Left kidney (tissue), 2 donors: ENCODE data around the gene PCDH9. TPM values are rescaled to one million over a fixed set of nuclear protein-coding genes. Genes with fewer than 3 reads are reported as not detected.

ENCODE experiments used
- DNase-seq: peaks from one replicate; pipeline ENCODE4 v3.0.0-alpha.2; 2013
- polyA plus RNA-seq: library from polyadenylated mRNA; unstranded; fragments of 120-200 nt; gene quantifications from one replicate; pipeline ENCODE4 v1.2.1, GENCODE V29; 2013; ENCODE audit not compliant: insufficient read length

PCDH9 gene
- polyA plus RNA-seq, 1 donor = 15.3 TPM

- DNase-seq = no peak
Measured at GRCh38 chr13:67161176-67161575, 69.0 kb downstream of the PCDH9 start.

DNA sequence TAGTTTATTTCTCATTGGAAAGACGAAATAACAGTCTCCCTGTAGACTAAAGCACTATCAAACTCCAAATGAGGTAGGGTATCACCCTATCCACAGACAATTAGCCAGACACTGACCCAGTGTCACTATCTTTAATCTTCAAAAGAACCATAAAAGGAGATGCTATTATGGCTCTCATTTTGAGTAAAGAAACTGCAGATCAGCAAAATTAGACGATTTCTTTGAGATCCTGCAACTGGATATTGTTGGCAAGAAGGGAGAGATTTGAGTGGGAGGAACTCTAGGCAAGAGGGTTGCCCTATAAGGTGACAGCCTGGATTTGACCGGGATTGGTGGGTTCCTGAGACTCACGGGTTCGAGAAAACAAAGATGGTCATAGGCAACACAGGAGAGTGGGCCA lies 71.2 kb downstream of the PCDH9 start:
- DNase-seq = no peak

- no peak for DNase-seq
Measured at GRCh38 chr13:67156723-67157060, 73.4 kb downstream of the PCDH9 start.

- DNase-seq = no peak
Measured at GRCh38 chr13:67155898-67156722, 74.0 kb downstream of the PCDH9 start.

GRCh38 chr13:67152085-67152484 lies 78.1 kb downstream of the PCDH9 start:
- DNase-seq = no peak

DNA sequence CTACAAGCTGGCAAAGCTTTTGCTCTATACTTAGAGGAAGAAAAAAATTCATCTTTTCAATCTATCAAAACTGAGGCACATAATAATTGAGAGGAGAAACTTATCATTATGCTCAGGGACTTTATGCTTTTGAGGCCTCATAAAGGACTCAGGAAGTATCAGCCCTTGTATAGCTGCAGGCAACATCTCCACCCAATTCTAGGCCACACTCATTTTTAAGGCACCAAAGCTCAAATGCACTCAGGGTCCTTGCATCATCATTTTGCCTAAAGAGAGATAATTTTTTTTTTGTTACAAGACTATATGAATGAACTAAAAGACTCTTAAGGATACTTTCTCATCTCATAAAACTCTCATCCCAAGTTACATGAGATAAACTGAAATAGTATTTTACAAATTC lies 78.5 kb downstream of the PCDH9 start:
- no peak for DNase-seq

GRCh38 chr13:67150608-67151007 lies 79.5 kb downstream of the PCDH9 start:
- DNase-seq = no peak

- DNase-seq = no peak
Measured at GRCh38 chr13:67148161-67148571, 82.0 kb downstream of the PCDH9 start.

GRCh38 chr13:67147342-67148133 lies 82.6 kb downstream of the PCDH9 start:
- DNase-seq = no peak

- no peak for DNase-seq
Measured at GRCh38 chr13:67146523-67147130, 83.5 kb downstream of the PCDH9 start.

GRCh38 chr13:67145950-67146349 lies 84.2 kb downstream of the PCDH9 start:
- DNase-seq = no peak

DNA sequence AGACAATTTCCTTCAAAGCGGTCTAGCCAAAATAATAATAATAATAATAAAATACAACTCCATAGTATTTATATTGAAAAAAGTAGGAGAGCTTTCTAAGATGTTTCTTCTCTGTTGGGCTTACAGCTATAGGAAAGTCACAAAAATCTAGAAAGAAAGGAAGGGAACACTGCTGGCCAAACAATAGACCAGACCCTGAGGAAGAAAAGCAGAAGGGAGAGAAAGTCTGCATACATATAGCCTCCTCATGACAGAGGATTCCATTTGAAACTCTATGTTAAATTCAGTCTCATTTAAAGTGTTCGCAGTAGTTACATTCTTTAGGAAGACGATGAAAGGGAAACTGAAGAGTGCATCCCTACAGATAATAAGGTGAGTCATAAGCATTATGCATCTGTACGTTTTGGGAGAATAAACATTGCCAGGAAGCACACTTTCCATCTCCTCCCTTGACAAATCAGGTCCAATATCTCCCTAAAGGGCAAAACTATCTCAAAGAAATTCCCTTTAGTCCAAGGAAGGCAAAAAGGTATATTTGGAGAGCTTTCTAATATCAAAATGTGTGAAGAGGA lies 86.5 kb downstream of the PCDH9 start:
- DNase-seq = no peak

- DNase-seq = no peak
Measured at GRCh38 chr13:67140006-67140405, 90.1 kb downstream of the PCDH9 start.

DNA sequence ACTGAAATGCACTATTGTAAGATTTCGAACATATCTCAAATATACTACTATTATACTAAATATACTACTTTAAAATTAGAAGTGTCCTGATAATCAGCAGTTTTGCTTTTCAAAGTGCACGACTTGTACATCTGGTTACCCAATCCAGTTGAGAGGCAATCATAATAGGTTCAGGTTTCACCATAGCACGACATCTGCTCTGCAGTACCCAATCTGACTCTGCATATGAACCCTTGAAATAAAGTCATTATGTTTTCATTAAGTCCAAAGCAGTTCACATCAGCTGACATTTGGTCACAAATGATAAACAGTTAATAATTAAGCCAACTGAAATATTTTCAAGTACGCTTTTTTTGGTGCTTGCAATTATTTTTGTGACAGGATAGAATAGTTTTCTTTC lies 90.6 kb downstream of the PCDH9 start:
- no peak for DNase-seq

DNA sequence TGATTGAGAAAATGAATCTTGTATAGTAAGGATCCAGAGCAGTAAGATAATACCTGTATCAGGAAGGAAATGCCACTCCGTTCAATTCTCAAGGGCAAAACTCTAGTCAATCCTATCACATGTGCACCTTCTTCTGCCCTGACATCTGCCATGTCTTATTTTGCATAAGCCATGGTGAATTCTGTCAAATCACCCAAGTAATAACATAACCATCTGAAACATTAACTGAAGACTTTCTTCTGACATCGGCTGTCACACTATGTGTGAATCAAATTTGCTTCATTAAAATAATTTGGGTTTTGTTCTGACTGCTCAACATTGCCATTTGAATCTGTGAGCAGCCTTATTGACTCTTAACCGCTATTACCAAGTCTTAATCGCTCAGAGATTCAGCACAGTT lies 91.2 kb downstream of the PCDH9 start:
- no peak for DNase-seq

- DNase-seq = no peak
Measured at GRCh38 chr13:67137044-67137735, 92.9 kb downstream of the PCDH9 start.

DNA sequence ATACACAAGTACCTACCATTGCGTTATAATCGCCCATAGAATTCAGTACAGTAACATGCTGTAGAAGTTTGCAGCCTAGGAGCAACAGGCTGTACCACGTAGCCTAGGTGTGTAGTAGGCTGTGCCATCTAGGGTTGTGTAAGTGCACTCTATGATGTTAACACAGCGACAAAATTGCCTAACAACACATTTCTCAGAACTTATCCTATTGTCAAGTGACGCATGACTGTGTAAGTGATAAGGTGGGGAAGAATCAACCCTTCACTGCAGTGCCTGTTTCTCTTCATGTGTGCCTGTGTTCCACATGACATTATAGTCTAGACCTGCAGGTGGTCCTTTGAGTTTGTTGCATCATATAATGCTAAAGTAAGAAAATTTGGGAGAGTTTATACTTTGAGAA lies 94.0 kb downstream of the PCDH9 start:
- DNase-seq = no peak

DNA sequence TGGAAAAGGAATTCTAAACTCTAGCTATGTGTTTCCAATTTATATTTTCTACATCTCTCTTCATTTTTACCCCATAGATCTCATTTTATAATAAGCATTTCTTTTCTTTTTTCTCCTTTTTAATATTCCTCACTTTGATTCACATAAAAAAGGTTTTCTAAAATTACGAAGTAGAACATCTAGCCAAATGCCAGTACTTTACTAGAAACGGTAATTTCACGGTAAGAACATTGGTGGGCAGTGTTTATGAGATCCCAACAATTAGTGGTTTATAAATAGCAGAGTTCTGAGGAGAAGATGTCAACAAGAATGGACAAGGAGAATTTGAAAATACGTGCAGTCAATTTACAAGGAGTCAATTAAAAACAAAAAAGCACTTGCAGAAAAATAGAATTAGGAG lies 94.8 kb downstream of the PCDH9 start:
- DNase-seq = no peak

DNA sequence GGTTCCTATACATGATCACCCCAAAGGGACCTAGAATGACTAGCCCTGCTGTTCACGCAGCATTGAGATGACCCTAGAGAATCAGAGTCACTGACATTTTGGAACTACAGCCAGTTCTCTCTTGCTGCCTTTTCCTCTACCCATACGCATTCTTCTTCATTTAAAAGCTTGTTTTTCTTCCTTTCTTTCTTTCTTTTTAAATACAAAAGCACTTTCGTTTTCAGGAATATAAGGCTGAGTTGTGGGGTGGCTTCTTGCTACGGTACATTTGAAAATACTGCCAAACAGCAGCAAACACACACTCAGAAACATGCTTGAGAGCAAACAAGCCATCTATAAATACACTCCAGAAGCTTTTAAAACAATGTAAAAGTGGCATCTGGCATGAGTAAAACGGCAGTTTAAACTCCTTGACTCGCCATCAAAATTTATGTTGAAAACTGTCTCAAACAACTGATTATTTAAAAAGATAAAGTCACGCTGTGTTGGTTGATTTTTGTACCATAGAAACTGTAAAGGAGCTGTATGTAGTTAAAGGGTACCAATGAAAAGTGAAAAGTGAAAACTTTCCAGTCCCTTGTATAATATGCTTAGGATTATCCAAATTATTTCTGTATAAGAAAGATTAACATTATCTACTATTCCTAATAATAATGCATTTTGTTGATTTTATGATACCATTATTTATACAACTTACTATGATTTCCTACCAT lies 95.6 kb downstream of the PCDH9 start:
- DNase-seq = no peak

DNA sequence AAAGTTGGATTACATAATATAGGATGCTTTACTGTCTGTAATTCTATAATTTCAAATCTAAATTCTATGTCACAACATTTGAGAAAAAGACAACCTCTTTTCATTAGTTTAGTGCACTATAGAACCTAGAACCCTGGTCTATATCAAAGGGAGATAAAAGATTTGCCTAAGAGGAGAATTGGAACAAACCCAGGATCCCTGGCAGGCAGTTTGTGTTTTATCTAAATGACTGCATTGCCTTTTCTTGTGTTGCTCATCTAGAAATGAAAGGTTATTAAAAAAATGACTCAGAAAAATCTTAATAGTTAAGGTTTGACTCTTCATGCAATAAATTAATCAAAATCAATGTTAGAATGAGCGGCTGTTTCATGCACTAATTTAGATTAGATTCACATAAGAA lies 96.7 kb downstream of the PCDH9 start:
- no peak for DNase-seq

GRCh38 chr13:67131393-67131792 lies 98.7 kb downstream of the PCDH9 start:
- DNase-seq = no peak

DNA sequence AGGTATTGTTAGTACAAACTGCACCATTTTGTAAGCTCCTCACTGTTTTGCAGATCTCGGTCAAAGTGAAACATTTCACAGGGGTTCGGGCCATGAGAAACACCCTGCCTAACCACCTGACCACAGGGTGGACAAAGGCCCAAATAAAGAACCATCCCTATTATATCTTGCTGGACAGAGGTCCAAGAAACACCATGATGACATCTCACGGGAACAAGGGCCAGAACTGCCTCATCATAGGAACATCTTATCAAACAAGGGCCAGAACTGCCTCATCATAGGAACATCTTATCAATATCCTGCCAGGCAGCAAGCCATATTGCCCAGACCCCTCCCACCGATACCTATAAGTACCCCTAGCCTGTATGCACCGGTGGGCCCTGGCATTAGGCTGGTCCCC lies 99.7 kb downstream of the PCDH9 start:
- DNase-seq = no peak
